HG03280 (cell line): ENCODE data around the gene ZNF554.
"Not testable (repeated sequence)": the region's sequence is repeated elsewhere in the genome, so short reads cannot be mapped to it uniquely, and the experiment has no call there.

Experiments used
- ATAC-seq: cut with Tn5 transposase; IDR thresholded peaks from one replicate; pipeline ENCODE4 v1.9.1; 2021; ENCODE audit warnings: mild to moderate bottlenecking, moderate library complexity; ENCODE audit not compliant: unreplicated experiment

The ZNF554 gene

DNA sequence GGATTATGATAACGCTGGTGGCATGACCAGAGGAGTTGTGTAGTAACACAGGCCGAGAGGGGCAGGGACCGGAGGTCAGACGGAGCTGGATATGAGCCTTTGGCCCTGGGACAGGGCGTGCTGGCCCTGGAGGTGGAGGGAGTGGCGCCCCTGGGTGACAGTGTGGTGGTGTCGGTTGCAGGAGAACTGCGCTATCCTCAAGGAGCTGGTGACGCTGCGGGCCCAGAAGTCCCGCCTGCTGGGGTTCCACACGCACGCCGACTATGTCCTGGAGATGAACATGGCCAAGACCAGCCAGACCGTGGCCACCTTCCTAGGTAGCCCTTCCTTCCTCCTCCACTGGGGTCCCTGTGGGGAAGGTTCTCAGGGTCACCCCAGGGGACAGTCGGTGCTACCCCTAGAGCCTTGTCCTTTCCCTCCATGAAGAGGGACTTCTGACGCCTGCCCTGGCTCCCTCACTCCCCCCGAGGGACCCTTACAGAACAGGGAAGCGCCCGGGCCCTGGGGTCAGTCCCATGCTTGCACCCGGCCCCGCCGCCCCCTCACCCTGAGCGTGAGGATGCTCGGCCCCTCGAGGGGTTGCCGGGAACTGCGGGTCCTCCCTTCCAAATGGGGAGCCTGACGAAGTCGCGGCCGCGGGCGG, 12.8 kb upstream of the ZNF554 start:
- ATAC-seq = no peak

DNA sequence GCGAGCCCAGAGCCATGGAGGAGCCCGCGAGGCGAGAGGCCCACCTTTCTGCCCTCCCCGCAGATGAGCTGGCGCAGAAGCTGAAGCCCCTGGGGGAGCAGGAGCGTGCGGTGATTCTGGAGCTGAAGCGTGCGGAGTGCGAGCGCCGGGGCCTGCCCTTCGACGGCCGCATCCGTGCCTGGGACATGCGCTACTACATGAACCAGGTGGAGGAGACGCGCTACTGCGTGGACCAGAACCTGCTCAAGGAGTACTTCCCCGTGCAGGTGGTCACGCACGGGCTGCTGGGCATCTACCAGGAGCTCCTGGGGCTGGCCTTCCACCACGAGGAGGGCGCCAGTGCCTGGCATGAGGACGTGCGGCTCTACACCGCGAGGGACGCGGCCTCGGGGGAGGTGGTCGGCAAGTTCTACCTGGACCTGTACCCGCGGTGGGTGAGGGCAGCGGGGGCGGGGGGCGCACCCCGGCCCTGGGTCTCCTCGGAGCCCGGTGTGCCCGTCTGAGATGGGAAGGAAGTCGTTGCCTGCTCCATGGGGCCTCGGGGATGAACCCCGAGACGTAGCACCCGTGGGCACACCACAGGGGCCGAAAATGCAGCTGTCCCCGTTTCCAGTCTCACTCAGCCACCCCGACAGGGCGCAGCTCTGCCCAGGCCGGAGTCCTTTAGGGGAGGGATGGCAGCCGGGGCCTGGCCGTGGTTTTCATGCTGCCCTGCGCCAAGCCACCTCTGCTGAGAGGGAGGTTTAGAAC, 12.1 kb upstream of the ZNF554 start:
- ATAC-seq = no peak

DNA sequence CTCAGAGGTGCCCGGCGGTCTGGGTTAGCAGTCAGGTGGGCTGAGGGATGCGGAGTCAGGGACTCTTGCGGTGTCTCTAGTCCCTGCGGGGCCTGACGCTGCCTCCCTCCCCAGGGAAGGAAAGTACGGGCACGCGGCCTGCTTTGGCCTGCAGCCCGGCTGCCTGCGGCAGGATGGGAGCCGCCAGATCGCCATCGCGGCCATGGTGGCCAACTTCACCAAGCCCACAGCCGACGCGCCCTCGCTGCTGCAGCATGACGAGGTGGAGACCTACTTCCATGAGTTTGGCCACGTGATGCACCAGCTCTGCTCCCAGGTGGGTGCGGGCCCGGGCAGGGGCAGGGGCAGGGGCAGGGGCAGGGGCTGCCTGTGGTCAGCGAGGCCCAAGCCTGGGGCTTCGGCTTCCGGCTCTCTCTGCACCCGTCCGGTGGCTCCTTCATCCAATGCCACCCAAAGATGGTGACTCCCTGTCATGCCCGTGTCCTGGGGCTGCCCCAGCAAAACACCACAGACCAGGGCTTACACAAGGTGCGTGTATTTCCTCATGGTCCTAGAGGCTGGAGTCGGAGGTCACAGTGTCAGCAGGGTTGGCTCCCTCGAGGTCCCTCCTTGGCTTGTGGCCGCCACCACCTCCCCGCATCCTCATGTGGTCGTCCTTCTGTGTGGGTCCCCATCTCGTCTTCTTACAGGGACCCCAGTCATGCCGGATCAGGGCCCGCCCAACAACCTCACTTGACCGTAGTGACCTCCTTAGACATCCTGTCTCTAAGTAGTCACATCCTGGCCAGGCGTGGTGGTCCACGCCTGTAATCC, 11.3 kb upstream of the ZNF554 start:
- no peak for ATAC-seq

DNA sequence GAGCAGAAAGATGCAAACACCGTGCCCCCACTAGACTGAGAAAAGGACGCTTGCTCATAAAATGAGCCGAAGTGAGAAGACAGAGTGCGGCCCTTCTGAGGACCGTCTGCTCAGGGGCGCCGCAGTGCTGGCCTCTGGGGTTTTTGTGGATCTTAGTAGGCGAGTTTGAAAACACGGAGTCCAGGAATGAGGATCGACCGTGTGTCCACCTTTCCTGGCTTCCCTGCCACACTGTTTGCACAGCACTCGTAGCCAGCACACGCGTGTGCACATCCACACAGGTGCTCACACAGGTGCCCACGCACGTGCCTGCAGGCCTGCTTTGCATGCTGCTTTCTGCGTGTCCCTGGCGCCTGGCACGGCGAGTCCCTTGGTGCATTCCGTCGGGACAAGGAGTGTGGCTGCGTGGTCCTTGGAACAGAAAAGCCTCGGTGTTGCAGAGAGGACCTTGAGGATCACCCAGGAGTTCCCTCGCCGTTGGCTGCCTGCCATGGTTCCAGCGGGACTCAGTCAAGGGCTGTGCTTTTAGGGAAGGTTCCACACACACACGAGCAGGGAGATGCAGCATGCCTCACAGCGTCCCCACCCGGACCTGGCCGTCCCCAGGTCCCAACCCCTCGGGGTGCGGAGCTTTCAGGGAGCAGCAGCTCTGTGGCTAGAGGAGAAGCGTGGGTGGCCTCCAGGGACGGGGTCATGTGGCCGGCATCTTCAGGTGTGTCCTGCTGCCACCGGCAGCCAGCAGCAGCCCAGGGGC, 10.1 kb upstream of the ZNF554 start:
- no peak for ATAC-seq

DNA sequence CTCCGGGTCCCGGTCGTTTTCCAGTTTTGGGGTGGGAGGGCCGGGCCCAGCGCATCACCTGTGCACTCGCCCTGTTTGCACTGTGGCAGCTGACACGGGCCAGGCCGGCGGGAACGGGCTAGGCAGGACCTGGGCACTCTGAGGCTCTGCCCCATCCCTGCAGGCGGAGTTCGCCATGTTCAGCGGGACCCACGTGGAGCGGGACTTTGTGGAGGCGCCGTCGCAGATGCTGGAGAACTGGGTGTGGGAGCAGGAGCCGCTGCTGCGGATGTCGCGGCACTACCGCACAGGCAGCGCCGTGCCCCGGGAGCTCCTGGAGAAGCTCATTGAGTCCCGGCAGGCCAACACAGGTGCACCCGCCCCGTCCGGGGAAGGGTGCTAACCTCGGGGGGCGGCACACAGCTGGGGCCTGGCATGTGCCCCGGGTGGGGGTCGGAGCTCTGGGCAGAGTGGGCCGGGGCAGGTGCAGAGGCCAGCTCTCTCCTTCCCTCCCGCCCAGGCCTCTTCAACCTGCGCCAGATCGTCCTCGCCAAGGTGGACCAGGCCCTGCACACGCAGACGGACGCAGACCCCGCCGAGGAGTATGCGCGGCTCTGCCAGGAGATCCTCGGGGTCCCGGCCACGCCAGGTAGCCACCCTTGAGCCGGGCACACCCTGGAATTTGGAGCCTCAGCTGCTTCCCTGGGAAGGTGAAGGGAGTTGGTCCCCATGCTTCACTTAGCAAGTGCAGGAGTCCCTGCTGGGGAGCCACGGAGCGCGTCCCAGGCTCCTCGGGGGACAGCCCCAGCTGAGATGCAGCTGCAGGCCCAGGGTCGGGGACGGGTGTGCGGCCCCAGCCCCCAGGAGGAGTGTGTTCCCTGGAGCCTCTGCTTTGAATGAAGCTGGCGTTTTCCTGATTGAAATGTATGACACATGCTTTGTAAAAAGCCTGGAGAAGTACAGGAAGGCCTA, 9.3 kb upstream of the ZNF554 start:
- ATAC-seq = no peak

DNA sequence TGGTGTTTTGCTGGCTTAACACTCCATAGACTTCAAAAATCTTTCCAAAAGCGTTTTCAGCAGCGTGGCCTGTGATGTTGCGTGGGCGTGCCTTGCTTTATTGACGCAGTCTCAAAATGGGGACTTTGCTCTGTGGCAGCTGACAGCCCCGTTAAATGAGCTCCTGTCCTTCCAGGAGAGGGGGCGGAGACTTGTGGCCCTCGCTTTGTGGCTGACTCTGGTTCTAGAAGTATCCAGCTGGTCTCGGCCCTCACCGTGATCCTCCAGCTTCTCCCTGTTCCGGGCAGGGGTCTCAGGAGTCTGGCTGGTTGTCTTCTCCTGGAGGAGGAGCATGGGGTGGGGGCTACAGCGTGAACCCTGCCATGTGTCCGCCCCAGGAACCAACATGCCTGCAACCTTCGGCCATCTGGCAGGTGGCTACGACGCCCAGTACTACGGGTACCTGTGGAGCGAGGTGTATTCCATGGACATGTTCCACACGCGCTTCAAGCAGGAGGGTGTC, 8.4 kb upstream of the ZNF554 start:
- no peak for ATAC-seq

DNA sequence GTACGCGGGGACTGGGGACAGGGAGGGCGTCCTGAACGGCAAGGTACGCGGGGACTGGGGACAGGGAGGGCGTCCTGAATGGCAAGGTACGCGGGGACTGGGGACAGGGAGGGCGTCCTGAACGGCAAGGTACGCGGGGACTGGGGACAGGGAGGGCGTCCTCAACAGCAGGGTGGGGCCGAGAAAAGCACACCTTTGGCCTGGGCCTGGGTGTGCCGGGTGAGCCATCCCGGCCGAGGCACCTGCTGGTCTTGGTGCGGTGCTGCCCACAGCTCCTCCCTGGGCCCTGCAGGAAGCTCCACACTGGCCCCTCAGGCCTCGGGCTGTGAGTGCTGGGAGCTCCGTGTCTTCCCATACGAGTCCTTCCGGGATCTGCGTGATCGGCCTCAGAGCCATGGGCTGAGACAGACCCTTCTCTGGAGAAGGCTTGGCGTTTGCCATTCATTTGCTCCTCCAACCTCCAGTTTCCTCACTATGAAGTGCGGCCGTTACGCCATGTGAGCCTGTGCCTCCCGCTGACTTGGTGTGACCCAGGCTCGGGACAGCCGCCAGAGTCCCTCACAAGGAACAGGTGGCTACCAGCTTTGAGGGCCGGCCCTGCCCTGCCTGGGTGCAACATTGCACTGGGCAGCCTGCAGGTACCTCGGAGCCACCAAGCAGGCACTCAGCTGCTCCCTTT, 7.8 kb upstream of the ZNF554 start:
- no peak for ATAC-seq

DNA sequence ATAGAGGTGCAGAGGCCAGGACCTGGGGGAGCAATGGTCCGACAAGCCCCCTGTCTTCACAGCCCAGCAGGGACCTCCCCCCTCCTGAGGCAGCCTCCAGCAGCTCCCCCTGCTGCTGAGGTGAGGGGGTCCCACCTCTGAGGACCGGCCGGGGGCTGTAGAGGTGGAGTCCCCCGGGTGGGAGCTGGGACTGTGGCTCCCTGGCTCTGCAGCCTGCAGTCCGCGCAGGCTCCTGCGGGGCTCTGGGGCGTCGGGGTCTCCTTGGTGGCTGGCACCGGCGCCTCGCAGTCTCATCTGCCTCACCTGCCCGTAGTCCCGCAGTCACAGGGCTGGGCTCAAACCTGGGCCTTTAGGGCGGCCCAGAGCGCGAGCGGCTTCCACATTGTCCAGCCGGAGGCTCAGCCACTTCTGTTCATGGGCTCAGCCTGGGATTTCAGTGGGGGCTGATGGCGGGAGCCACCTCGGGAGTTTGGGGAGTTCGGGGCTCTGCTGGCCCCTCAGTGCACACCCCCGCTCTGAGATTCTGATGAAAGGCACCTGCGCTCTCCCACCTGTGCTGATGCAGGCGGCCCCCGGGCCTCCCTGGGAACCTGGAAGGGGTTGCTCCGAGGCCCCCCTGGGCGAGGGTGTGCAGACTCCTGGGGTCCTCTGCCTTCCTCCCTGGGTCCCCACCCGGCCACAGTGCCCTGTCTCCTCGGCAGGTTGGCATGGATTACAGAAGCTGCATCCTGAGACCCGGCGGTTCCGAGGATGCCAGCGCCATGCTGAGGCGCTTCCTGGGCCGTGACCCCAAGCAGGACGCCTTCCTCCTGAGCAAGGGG, 7.0 kb upstream of the ZNF554 start:
- ATAC-seq = no peak

DNA sequence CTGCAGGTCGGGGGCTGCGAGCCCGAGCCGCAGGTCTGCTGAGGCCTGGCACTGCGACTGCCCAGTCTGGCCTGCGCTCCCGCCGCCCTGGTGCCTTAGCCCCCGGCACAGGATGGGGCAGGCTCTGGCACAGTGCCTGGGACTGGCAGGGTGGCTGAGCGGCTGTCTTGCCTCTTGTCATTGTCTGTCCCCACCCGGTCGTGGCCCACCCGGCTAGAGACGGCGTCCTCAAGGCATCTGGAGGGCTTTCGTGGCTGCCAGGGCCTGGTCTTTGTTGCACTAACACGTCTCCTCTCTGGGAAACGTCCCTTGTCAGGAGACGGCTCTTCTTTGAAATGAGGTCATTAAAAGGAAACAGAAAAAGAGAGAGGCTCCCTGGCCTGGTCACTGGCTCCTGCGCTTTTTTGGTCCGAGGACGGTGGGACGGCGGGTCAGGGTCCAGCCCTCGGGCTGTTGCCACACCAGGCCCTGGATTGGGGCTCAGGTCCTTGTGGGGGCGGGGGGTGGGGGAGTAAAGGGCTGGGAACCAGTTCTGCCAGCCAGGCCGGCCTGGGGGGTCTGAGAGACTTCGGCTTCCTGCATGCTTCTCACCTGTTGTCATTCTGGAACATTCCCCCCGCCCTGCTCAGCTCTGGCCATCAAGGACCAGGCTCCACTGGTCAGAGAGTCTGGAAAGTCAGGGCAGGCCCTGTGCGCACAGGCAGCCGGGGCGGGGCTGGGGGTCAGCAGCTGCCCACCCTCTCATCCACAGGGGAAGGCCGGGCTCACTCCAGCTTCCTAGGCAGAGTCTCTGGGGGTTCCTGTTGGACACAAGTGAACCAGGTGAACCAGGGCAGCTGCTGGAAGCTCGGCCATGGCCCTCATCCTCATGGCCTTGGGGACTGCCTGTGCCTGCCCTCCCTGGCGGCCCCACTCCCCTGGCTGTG, 6.2 kb upstream of the ZNF554 start:
- ATAC-seq = no peak

DNA sequence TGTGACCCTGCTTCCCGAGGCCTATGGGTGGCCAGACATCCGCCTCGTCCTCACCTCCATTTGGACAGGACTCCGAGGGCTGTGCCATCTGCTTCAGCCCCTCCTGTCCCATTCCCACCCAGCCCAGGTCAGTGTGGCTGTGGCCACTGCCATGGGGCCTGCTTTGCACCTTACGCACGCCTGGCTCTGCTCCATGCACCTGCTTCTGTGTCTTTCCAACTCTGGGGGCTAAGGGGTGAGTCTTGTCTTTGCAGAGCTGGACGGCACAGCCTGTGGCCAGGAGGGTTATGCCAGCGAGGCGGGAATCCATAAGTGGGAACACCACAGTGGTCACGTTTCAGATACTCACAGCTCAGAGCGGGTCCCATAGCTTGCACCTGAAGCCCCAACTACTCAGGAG, 5.2 kb upstream of the ZNF554 start:
- ATAC-seq = no peak

DNA sequence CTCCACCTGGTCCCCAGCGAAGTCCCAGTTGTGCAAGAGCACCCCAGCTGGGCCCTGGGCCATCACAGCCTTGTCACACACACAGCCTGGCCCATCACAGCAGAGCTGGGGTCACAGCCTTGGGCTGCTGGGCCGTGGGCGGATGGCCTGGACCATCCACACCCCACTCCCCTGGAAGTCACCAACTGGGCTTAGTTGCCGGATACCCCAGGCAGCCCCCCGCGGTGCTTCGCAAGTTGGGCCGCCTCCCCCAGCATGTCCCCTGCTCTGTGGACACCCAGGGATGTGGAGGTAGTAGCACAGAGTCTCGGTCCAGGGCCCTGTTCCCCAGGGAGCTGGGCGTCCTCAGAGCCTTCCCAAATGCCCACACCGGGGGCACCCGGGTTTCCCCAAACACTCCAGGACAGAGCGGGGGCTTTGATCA, 4.5 kb upstream of the ZNF554 start:
- ATAC-seq = no peak

DNA sequence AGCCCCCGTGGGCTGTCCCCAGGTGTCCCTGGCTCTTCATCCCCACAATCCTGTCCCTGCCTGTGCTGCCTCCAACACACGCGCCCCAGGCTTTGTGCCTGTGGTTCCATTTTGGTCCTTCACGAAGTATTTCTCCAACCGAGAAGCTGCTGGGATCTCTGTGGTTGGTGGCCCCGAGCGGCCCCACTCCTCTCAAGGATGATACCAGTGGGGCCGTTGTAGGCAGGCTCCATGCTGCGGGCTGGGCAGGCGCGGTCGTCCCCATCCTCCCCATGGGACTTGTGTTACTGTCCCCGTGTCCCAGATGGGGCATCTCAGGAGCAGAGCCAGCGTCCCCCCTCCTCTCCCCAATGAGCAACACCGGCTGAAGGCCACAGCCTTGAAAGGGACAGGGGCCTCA, 3.7 kb upstream of the ZNF554 start:
- ATAC-seq = no peak

DNA sequence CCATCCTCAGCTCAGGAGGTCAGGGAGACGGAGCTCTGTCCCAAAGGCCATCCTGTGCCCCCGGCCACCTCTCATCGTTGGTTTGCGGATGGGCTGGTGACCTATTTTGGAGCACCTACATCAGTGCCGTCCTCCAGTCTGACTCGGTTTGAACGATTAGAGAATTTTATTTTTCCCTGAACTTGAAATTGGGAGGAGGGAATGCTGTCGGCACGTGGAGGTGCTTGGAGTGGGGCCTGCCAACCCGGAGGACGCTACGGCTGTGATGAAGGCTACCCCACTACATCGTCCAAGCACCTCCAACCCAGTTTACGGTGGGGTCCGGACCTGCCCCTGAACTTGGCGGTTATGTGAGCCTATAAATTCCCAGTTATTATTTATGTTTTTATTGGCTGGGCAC, 3.0 kb upstream of the ZNF554 start:
- no peak for ATAC-seq

DNA sequence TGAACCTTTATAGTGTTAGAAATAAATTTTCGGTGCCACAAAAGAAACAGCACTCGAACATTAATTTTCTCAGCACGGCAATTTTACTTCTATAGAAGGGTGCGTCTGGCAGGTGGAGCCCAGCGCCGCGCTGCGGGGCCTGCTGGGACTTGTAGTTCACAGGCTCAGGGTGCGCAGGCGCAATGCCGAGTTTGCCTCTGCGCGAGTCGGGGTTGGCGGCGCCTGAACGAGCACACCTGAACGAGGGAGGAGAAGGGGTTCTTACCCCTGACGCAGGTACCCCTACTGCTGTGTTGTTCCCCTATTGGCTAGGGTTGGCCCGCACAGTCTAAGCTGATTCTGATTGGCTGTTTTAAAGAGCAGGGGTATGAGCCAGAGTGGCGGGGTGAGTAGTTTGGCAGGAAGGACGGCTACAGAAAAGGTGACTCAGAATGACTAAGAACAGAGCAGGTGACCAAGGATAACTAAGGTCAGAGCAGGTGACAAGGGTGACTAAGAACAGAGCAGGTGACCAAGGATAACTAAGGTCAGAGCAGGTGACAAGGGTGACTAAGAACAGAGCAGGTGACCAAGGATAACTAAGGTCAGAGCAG, 2.3 kb upstream of the ZNF554 start:
- ATAC-seq = not testable (repeated sequence)

DNA sequence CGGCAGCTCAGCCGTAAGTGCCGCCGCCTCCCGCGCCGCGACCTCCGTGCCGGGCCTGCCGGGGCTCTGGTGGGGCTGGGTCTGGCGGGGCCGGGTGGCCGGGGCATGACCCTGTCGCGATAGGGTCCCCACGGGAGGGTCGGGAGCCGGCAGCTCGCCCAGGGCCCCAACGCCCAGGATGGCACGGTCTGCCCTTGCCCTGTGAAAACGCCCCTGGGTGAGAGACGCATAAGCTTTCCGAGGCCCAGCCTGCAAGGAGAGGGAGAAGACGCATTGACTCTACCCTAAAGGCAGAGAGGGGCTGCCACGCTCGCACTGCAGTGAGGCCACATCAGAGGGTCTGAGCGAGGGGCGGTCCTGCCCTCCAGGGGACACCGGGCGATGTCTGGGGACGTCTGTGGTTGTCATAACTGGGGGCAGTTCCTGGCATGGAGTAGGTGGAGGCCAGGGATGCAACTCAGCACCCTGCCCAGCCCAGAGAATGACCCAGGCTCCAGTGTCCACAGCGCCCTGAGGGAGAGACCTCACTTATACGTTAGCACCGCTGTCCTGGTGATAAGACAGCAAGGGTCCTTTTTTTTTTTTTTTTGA, 539 bp downstream of the ZNF554 start:
- peak; percentile 33 for ATAC-seq

DNA sequence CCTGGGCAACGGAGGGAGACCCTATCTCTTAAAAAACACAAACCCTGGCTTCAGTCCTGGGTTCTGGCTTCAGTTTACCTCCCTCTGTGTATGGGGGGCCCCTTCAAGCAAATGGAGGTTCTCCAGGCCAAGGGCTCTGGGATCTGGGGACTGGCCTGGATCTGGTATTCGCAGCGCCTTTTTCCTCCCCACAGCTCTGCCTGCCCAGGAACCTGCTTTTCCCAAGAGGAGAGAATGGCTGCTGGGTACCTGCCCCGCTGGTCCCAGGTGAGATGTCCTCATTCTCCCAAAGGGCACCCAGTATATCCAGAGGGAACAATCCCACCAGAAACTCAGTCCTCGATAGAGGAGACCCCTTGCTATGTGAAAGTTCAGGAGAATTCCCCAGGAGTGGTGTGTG, 3.2 kb downstream of the ZNF554 start:
- no peak for ATAC-seq

DNA sequence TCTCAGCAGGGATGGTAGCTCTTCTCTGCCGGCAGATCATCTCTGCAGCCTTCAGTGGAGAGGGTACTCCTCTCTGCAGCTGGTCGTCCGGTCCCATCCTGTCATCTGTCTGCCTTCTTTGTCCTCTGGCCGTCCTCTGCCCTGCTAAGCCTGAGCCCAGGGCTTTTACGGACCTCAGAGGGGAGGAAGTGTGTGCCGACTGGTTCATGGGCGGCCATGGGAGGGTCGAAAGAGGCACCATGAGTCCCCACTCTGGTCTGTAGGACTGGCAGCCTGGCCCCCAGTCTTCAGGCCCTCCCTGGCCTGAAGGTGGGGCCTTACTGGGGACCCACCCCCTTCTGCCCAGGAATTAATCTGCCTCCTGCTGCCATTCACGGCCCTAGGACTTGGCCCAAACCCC, 4.0 kb downstream of the ZNF554 start:
- ATAC-seq = no peak
